K562 (cell line): ENCODE results near the gene GEMIN5. TPM values are rescaled to one million over a fixed set of nuclear protein-coding genes. Genes with fewer than 3 reads are reported as not detected.

Experiments
- CEBPG ChIP-seq, 3 experiments: fragments of 200-800 bp in 1 of 3; sonication (Bioruptor generic) in 1 of 3; sonication (generic) in 1 of 3; formaldehyde crosslinking in 1 of 3; IDR thresholded peaks in 2 of 3; conservative IDR thresholded peaks in 1 of 3; 2 replicates each; pipeline versions ENCODE4 v1.6.1 to v1.8.0; 2016 to 2022; ENCODE audit warnings: missing compliant biosample characterization in 2 of 3, missing genetic modification characterization in 2 of 3, mild to moderate bottlenecking in 1 of 3, missing genetic modification reagents in 1 of 3
- DPF2 ChIP-seq: fragments of 450-650 bp; IDR thresholded peaks from 2 replicates; pipeline ENCODE4 v1.6.1; 2016
- FOXJ3 ChIP-seq: sonication (generic); formaldehyde crosslinking; IDR thresholded peaks from 2 replicates; pipeline ENCODE4 v1.4.0; 2020; ENCODE audit warnings: mild to moderate bottlenecking, missing genetic modification reagents
- IFI16 ChIP-seq: fragments of 250-450 bp; sonication (Bioruptor Pico); IDR thresholded peaks from 2 replicates; pipeline ENCODE4 v2.1.2; 2022; ENCODE audit warnings: mild to moderate bottlenecking, inconsistent platforms
- NFXL1 ChIP-seq: fragments of 450-650 bp; formaldehyde crosslinking; IDR thresholded peaks from 2 replicates; pipeline ENCODE4 v1.4.0; 2021; ENCODE audit warnings: mild to moderate bottlenecking
- PHF8 ChIP-seq: fragments of 200-600 bp; sonication (generic); IDR thresholded peaks from 2 replicates; pipeline ENCODE4 v1.6.1; 2012; ENCODE audit warnings: mixed run types, mild to moderate bottlenecking, inconsistent platforms, low read length, moderate library complexity, borderline replicate concordance
- POU5F1 ChIP-seq: fragments of 150-350 bp; IDR thresholded peaks from 2 replicates; pipeline ENCODE4 v1.6.1; 2014; ENCODE audit warnings: borderline replicate concordance, low read length, low read depth, mild to moderate bottlenecking; ENCODE audit not compliant: partially characterized antibody
- RAD21 ChIP-seq, 2 experiments: fragments of 250-450 bp in 1 of 2; fragments of 450-650 bp in 1 of 2; sonication (Bioruptor Pico) in 1 of 2; formaldehyde crosslinking in 1 of 2; IDR thresholded peaks in 1 of 2; conservative IDR thresholded peaks in 1 of 2; 2 replicates each; pipeline versions ENCODE4 v1.4.0 to v1.8.0; 2020 to 2022; ENCODE audit warnings: mild to moderate bottlenecking in 2 of 2, moderate library complexity in 1 of 2
- RBFOX2 ChIP-seq: fragments of 200-400 bp; formaldehyde crosslinking; IDR thresholded peaks from 2 replicates; pipeline ENCODE4 v1.6.1; 2017; ENCODE audit warnings: low read depth, mild to moderate bottlenecking, low read length, moderate library complexity
- RCOR1 ChIP-seq, 2 experiments: IDR thresholded peaks; 2 replicates each; pipeline ENCODE4 v1.6.1; 2012; ENCODE audit warnings: low read depth in 2 of 2, low read length in 2 of 2, borderline replicate concordance in 1 of 2, improper control_type of control experiment in 1 of 2
- SMAD2 ChIP-seq: fragments of 150-350 bp; IDR thresholded peaks from 2 replicates; pipeline ENCODE4 v1.6.1; 2014; ENCODE audit warnings: low read depth, mild to moderate bottlenecking, low read length
- SP2 ChIP-seq: IDR thresholded peaks from 2 replicates; pipeline ENCODE4 v1.6.1; 2011; ENCODE audit warnings: mild to moderate bottlenecking, low read depth, low read length, moderate library complexity; ENCODE audit not compliant: poor library complexity, severe bottlenecking; ENCODE audit errors: extremely low read depth
- SRSF9 ChIP-seq: fragments of 200-400 bp; formaldehyde crosslinking; IDR thresholded peaks from 2 replicates; pipeline ENCODE4 v1.6.1; 2017; ENCODE audit warnings: low read depth, low read length, borderline replicate concordance
- STAT5B ChIP-seq: fragments of 250-450 bp; sonication (Bioruptor Pico); IDR thresholded peaks from 2 replicates; pipeline ENCODE4 v1.8.0; 2021; ENCODE audit warnings: mild to moderate bottlenecking, inconsistent platforms
- TAF7 ChIP-seq: fragments of 450-650 bp; IDR thresholded peaks from 2 replicates; pipeline ENCODE4 v1.6.1; 2016; ENCODE audit warnings: missing genetic modification characterization, missing compliant biosample characterization
- ZNF140 ChIP-seq: fragments of 250-450 bp; sonication (Bioruptor Pico); IDR thresholded peaks from 2 replicates; pipeline ENCODE4 v1.8.0; 2021; ENCODE audit warnings: moderate library complexity, mild to moderate bottlenecking, inconsistent platforms
- ZNF324 ChIP-seq: fragments of 250-450 bp; sonication (Bioruptor Pico); IDR thresholded peaks from 2 replicates; pipeline ENCODE4 v1.4.0; 2020; ENCODE audit warnings: mild to moderate bottlenecking
- ZNF41 ChIP-seq: fragments of 250-450 bp; sonication (Bioruptor Pico); conservative IDR thresholded peaks from 2 replicates; pipeline ENCODE4 v1.4.0; 2020; ENCODE audit warnings: mild to moderate bottlenecking
- ZNF644 ChIP-seq: fragments of 200-800 bp; sonication (Bioruptor generic); IDR thresholded peaks from 2 replicates; pipeline ENCODE4 v1.6.1; 2016; ENCODE audit warnings: low read depth, missing genetic modification characterization, missing compliant biosample characterization
- ZNF785 ChIP-seq: fragments of 250-450 bp; sonication (Bioruptor Pico); IDR thresholded peaks from 2 replicates; pipeline ENCODE4 v1.4.0; 2020; ENCODE audit warnings: mild to moderate bottlenecking
- ZNF830 ChIP-seq: fragments of 250-450 bp; sonication (Bioruptor Pico); IDR thresholded peaks from 2 replicates; pipeline ENCODE4 v1.5.0; 2021; ENCODE audit warnings: mild to moderate bottlenecking
- polyA plus RNA-seq, 8 experiments: library from polyadenylated mRNA; depleted of rRNA in 4 of 8; stranded (reverse) in 5 of 8; unstranded in 3 of 8; fragments of >200 nt; fragmentation: Nextera tagmentation in 2 of 8; fragmentation: Illumina TruSeq in 1 of 8; extraction: Ambion mirVana in 2 of 8; extraction: Trizol in 1 of 8; gene quantifications; 2 replicates each; pipeline versions ENCODE4 v1.2.1 to v1.2.3, GENCODE V29; 2011 to 2014; ENCODE audit warnings: inconsistent platforms in 1 of 8, missing spikeins in 1 of 8
- total RNA-seq, 7 experiments: library from RNA; depleted of rRNA in 6 of 7; stranded (reverse); fragments of >200 nt in 6 of 7; fragmentation: Illumina TruSeq in 2 of 7; extraction: Trizol in 2 of 7; gene quantifications; 2 replicates each; pipeline versions ENCODE4 v1.2.1 to v1.2.3, GENCODE V29; 2011 to 2021; ENCODE audit warnings: low replicate concordance in 1 of 7
- TF ChIP-seq, protein P1 (sequence below): fragments of 450-650 bp; IDR thresholded peaks from 2 replicates; pipeline ENCODE4 v1.7.1; 2018; ENCODE audit warnings: mild to moderate bottlenecking, low read depth; ENCODE audit not compliant: partially characterized antibody
- TF ChIP-seq, protein P2 (sequence below): fragments of 250-450 bp; sonication (Bioruptor Pico); IDR thresholded peaks from 2 replicates; pipeline ENCODE4 v1.9.0; 2021; ENCODE audit warnings: mild to moderate bottlenecking
- TF ChIP-seq, protein P3 (sequence below): sonication (generic); formaldehyde crosslinking; IDR thresholded peaks from 2 replicates; pipeline ENCODE4 v1.4.0; 2020; ENCODE audit warnings: mild to moderate bottlenecking, missing genetic modification reagents

Gene GEMIN5
- total and polyA plus RNA-seq, 9 of the 15 experiments (the other 6 are each of a cell fraction or from before 2014, with no cell fraction given) = 10.3 to 48.2 (median 34.7) TPM

DNA sequence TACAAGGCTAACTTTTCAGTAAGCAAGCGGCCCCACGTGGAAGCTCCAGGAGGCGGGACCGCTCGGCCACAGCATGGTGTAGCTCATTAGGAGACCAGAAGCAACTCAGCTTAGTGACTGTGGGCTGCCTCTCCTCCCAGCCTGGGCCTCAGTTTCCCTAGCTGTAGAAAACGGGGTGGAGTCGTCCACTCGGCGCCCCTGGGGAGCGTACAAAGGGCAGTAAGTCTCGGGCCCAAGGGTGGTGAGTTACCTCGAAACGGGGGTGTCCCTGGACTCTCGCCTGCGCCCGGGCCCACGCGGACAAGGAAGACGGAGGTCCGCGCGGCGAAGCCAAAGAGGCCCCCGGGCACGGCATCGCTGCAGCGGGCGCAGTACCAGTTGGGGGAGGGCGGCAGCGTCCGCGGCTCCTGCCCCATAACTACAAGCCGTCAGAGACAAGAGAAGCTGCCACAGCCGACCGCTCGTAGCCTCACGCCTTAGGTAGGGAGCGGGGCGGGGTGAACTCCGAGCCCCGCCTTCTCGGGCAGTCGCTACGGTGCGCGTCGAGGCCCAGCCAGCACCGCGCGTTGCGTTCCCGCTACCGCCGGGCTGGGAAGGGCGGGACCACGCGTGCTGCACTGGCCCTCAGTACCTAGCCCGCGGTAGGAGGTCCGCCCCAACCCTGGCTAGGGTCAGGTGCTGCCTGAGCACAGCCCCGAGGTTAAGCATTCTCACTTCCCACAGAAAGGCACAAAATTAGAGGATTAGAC is at the start of gene GEMIN5 (continued):
- TF ChIP-seq FOXJ3 (CRISPR knock-in tag) (no peak), POU5F1 (peak; percentile 94), PHF8 (peak; percentile 87; the same call in 1 of the 2 replicates), SMAD2 (no peak), ZNF785 (CRISPR knock-in tag) (no peak), ZNF644 (tag) (no peak), TAF7 (tag) (no peak), RBFOX2 (peak; percentile 87), RAD21 (CRISPR knock-in tag; conservative IDR thresholded peaks at IDR 0.05 in 1 of 2, IDR thresholded peaks at IDR 0.05 in 1 of 2) (no peak), SP2 (no peak), STAT5B (CRISPR knock-in tag) (no peak), RCOR1 (IDR thresholded peaks at IDR 0.05; ENCODE audit: borderline replicate concordance in 1 of 2, low read depth in 2 of 2, low read length in 2 of 2) (peak in 1 of 2 experiments; percentile 54; a peak in 1 of 4 replicates), DPF2 (no peak), NFXL1 (CRISPR knock-in tag) (no peak), ZNF140 (CRISPR knock-in tag) (no peak), ZNF41 (CRISPR knock-in tag) (no peak), CEBPG (CRISPR knock-in tag; IDR thresholded peaks at IDR 0.05) (no peak), CEBPG (tag; conservative IDR thresholded peaks at IDR 0.05 in 1 of 2, IDR thresholded peaks at IDR 0.05 in 1 of 2) (no peak), ZNF324 (CRISPR knock-in tag) (no peak), ZNF830 (CRISPR knock-in tag) (no peak), SRSF9 (no peak), IFI16 (CRISPR knock-in tag) (no peak)
- TF ChIP-seq, protein P1, sequence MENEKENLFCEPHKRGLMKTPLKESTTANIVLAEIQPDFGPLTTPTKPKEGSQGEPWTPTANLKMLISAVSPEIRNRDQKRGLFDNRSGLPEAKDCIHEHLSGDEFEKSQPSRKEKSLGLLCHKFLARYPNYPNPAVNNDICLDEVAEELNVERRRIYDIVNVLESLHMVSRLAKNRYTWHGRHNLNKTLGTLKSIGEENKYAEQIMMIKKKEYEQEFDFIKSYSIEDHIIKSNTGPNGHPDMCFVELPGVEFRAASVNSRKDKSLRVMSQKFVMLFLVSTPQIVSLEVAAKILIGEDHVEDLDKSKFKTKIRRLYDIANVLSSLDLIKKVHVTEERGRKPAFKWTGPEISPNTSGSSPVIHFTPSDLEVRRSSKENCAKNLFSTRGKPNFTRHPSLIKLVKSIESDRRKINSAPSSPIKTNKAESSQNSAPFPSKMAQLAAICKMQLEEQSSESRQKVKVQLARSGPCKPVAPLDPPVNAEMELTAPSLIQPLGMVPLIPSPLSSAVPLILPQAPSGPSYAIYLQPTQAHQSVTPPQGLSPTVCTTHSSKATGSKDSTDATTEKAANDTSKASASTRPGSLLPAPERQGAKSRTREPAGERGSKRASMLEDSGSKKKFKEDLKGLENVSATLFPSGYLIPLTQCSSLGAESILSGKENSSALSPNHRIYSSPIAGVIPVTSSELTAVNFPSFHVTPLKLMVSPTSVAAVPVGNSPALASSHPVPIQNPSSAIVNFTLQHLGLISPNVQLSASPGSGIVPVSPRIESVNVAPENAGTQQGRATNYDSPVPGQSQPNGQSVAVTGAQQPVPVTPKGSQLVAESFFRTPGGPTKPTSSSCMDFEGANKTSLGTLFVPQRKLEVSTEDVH = no peak
- TF ChIP-seq, protein P2, sequence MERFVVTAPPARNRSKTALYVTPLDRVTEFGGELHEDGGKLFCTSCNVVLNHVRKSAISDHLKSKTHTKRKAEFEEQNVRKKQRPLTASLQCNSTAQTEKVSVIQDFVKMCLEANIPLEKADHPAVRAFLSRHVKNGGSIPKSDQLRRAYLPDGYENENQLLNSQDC (CRISPR knock-in tag) = no peak
- TF ChIP-seq, protein P3, sequence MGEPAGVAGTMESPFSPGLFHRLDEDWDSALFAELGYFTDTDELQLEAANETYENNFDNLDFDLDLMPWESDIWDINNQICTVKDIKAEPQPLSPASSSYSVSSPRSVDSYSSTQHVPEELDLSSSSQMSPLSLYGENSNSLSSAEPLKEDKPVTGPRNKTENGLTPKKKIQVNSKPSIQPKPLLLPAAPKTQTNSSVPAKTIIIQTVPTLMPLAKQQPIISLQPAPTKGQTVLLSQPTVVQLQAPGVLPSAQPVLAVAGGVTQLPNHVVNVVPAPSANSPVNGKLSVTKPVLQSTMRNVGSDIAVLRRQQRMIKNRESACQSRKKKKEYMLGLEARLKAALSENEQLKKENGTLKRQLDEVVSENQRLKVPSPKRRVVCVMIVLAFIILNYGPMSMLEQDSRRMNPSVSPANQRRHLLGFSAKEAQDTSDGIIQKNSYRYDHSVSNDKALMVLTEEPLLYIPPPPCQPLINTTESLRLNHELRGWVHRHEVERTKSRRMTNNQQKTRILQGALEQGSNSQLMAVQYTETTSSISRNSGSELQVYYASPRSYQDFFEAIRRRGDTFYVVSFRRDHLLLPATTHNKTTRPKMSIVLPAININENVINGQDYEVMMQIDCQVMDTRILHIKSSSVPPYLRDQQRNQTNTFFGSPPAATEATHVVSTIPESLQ (CRISPR knock-in tag) = 0 out of 2 replicates have a peak, but pooled peaks have one; percentile 35
